H1 (cell line): Measurements from ENCODE around the gene UBE2O. TPM values are rescaled to one million over a fixed set of nuclear protein-coding genes. Genes with fewer than 3 reads are reported as not detected.

Source experiments
- CTCF ChIA-PET: fragments of 300-600 bp; sonication (Branson Sonifier 250); formaldehyde crosslinking; loops from one replicate; lab custom pipeline; 2021; ENCODE audit not compliant: partially characterized antibody; lab: Charles Lee
- POLR2A ChIA-PET: fragments of 300-600 bp; sonication (Branson Sonifier 250); formaldehyde crosslinking; loops from one replicate; lab custom pipeline; 2021; ENCODE audit warnings: inconsistent platforms; ENCODE audit not compliant: partially characterized antibody; lab: Charles Lee
- DNase-seq, 2 experiments: peaks; one replicate each; pipeline versions ENCODE4 v3.0.0 to v3.0.0-alpha.2; 2010 to 2022; ENCODE audit warnings: low spot score in 2 of 2, low read depth in 1 of 2, mixed read lengths in 1 of 2
- FAIRE-seq: peaks from 2 replicates; lab custom pipeline; 2011; peaks lifted over from hg19 to GRCh38; lab: Jason Lieb, UNC
- H2AFZ ChIP-seq: 2 replicates; pipeline ENCODE4 v1.8.1; 2012; ENCODE audit warnings: low read length, inconsistent platforms
- H2AK5ac ChIP-seq: 2 replicates; pipeline ENCODE4 v1.6.1; 2013; ENCODE audit warnings: low read depth, low read length
- H2BK120ac ChIP-seq: replicated peaks from 2 replicates; pipeline ENCODE3; 2013; ENCODE audit warnings: low read depth, low read length, inconsistent platforms
- H2BK12ac ChIP-seq: 2 replicates; pipeline ENCODE4 v1.6.1; 2013; ENCODE audit warnings: low read depth, low read length
- H2BK15ac ChIP-seq: 2 replicates; pipeline ENCODE4 v1.6.1; 2013; ENCODE audit warnings: low read length
- H2BK20ac ChIP-seq: 2 replicates; pipeline ENCODE4 v1.6.1; 2013; ENCODE audit warnings: low read length
- H2BK5ac ChIP-seq: 2 replicates; pipeline ENCODE4 v1.6.1; 2013; ENCODE audit warnings: low read depth, low read length
- H3K14ac ChIP-seq: 2 replicates; pipeline ENCODE4 v1.6.1; 2013; ENCODE audit warnings: inconsistent platforms; ENCODE audit not compliant: insufficient read length
- H3K18ac ChIP-seq: 2 replicates; pipeline ENCODE4 v1.6.1; 2013; ENCODE audit warnings: low read length; ENCODE audit errors: extremely low read depth
- H3K23ac ChIP-seq: 2 replicates; pipeline ENCODE4 v1.6.1; 2013; ENCODE audit warnings: inconsistent platforms; ENCODE audit not compliant: insufficient read length
- H3K23me2 ChIP-seq: 2 replicates; pipeline ENCODE4 v1.6.1; 2013; ENCODE audit warnings: low read depth, low read length
- H3K27ac ChIP-seq: 2 replicates; pipeline ENCODE4 v1.6.1; 2011; ENCODE audit warnings: low read depth, low read length, inconsistent platforms
- H3K27me3 ChIP-seq, 4 experiments: replicated peaks in 1 of 4; 1 replicate in 1 of 4; 2 replicates in 3 of 4; pipeline versions ENCODE4 v1.6.1 to v1.8.1; 2011 to 2013; ENCODE audit warnings: low read length in 3 of 4, mild to moderate bottlenecking in 3 of 4, inconsistent platforms in 2 of 4, mixed read lengths in 2 of 4, moderate library complexity in 1 of 4; ENCODE audit not compliant: control insufficient read depth in 3 of 4, insufficient read depth in 3 of 4; ENCODE audit errors: extremely low read depth in 1 of 4
- H3K36me3 ChIP-seq, 4 experiments: 2 replicates each; pipeline versions ENCODE4 v1.6.1 to v1.8.1; 2011 to 2013; ENCODE audit warnings: mild to moderate bottlenecking in 4 of 4, low read length in 3 of 4, moderate library complexity in 2 of 4, control low read depth in 1 of 4, inconsistent platforms in 1 of 4; ENCODE audit not compliant: insufficient read depth in 4 of 4, control insufficient read depth in 2 of 4
- H3K4ac ChIP-seq: replicated peaks from 2 replicates; pipeline ENCODE3; 2013; ENCODE audit warnings: low read length, low read depth, mixed read lengths, inconsistent platforms; ENCODE audit not compliant: insufficient read length
- H3K4me1 ChIP-seq, 4 experiments: replicated peaks in 1 of 4; 1 replicate in 1 of 4; 2 replicates in 3 of 4; pipeline versions ENCODE4 v1.6.1 to v1.8.1; 2011 to 2013; ENCODE audit warnings: low read length in 3 of 4, inconsistent platforms in 2 of 4, mixed read lengths in 1 of 4; ENCODE audit not compliant: insufficient read depth in 4 of 4, control insufficient read depth in 3 of 4
- H3K4me2 ChIP-seq, 2 experiments: 2 replicates each; pipeline versions ENCODE4 v1.6.1 to v1.8.1; 2011 to 2013; ENCODE audit warnings: low read depth in 2 of 2, low read length in 2 of 2, control low read depth in 1 of 2, inconsistent platforms in 1 of 2, mild to moderate bottlenecking in 1 of 2; ENCODE audit not compliant: insufficient read depth in 1 of 2
- H3K4me3 ChIP-seq, 4 experiments: fragments of 200-600, 300-600 bp in 1 of 4; sonication (generic), shearing (Covaris generic), sonication (Bioruptor Twin) in 1 of 4; 2 replicates each; pipeline versions ENCODE4 v1.5.1 to v1.8.1; 2011 to 2016; ENCODE audit warnings: low read length in 4 of 4, low read depth in 3 of 4, control low read depth in 2 of 4, inconsistent platforms in 2 of 4, mild to moderate bottlenecking in 2 of 4, mixed read lengths in 1 of 4, moderate library complexity in 1 of 4; ENCODE audit not compliant: insufficient read depth in 2 of 4; ENCODE audit errors: extremely low read depth in 1 of 4
- H3K56ac ChIP-seq: replicated peaks from 2 replicates; pipeline ENCODE3; 2013; ENCODE audit warnings: low read depth, mild to moderate bottlenecking, mixed read lengths, low read length, inconsistent platforms; ENCODE audit not compliant: insufficient read length
- H3K79me1 ChIP-seq: 2 replicates; pipeline ENCODE4 v1.6.1; 2013; ENCODE audit warnings: low read depth, low read length, control low read depth
- H3K79me2 ChIP-seq, 2 experiments: 2 replicates each; pipeline versions ENCODE4 v1.6.1 to v1.8.1; 2012 to 2013; ENCODE audit warnings: low read length in 2 of 2, mild to moderate bottlenecking in 2 of 2, inconsistent platforms in 1 of 2; ENCODE audit not compliant: insufficient read depth in 2 of 2, control insufficient read depth in 1 of 2
- H3K9ac ChIP-seq, 4 experiments: replicated peaks in 1 of 4; 1 replicate in 1 of 4; 2 replicates in 3 of 4; pipeline versions ENCODE4 v1.6.1 to v1.8.1; 2011 to 2013; ENCODE audit warnings: low read depth in 3 of 4, low read length in 3 of 4, control low read depth in 2 of 4, mild to moderate bottlenecking in 2 of 4, moderate library complexity in 2 of 4, inconsistent platforms in 1 of 4; ENCODE audit errors: extremely low read depth in 1 of 4
- H3K9me3 ChIP-seq, 2 experiments: 2 replicates each; pipeline versions ENCODE4 v1.6.1 to v1.8.1; 2012 to 2013; ENCODE audit warnings: mild to moderate bottlenecking in 2 of 2, moderate library complexity in 2 of 2, control low read depth in 1 of 2, inconsistent platforms in 1 of 2, low read depth in 1 of 2, low read length in 1 of 2, mixed read lengths in 1 of 2; ENCODE audit not compliant: insufficient read depth in 2 of 2
- H4K20me1 ChIP-seq, 2 experiments: replicated peaks in 1 of 2; 2 replicates each; pipeline versions ENCODE3 to v1.8.1; 2011 to 2013; ENCODE audit warnings: inconsistent platforms in 2 of 2, low read length in 2 of 2, mild to moderate bottlenecking in 1 of 2; ENCODE audit not compliant: insufficient read depth in 2 of 2, control insufficient read depth in 1 of 2
- H4K5ac ChIP-seq: 2 replicates; pipeline ENCODE4 v1.6.1; 2013; ENCODE audit warnings: low read length, low read depth, mixed read lengths, inconsistent platforms; ENCODE audit not compliant: insufficient read length
- H4K8ac ChIP-seq: 2 replicates; pipeline ENCODE4 v1.8.0; 2013; ENCODE audit warnings: mild to moderate bottlenecking, moderate library complexity, low read length, inconsistent platforms; ENCODE audit not compliant: insufficient read depth; ENCODE audit errors: extremely low read depth
- H4K91ac ChIP-seq: replicated peaks from 2 replicates; pipeline ENCODE3; 2013; ENCODE audit warnings: low read length, mixed read lengths, inconsistent platforms; ENCODE audit not compliant: insufficient read length
- BCL11A ChIP-seq, 2 experiments: IDR thresholded peaks; one replicate each; pipeline ENCODE4 v1.6.1; 2011; ENCODE audit warnings: low read depth in 2 of 2, low read length in 2 of 2, mild to moderate bottlenecking in 2 of 2
- CTBP2 ChIP-seq: IDR thresholded peaks from 2 replicates; pipeline ENCODE4 v1.7.0; 2011; ENCODE audit warnings: borderline replicate concordance, mild to moderate bottlenecking, moderate library complexity, mixed read lengths, low read length; ENCODE audit not compliant: insufficient read depth, insufficient read length
- FOSL1 ChIP-seq: IDR thresholded peaks from 2 replicates; pipeline ENCODE4 v1.6.1; 2011; ENCODE audit warnings: mild to moderate bottlenecking, low read depth, low read length, moderate library complexity; ENCODE audit not compliant: insufficient read depth
- JUND ChIP-seq: IDR thresholded peaks from 2 replicates; pipeline ENCODE4 v1.6.1; 2011; ENCODE audit warnings: mild to moderate bottlenecking, improper control_type of control experiment, low read length
- POLR2AphosphoS5 ChIP-seq: IDR thresholded peaks from 2 replicates; pipeline ENCODE4 v1.6.1; 2011; ENCODE audit warnings: low read depth, low read length
- RBBP5 ChIP-seq: IDR thresholded peaks from 2 replicates; pipeline ENCODE4 v1.7.1; 2012; ENCODE audit warnings: low read depth, mild to moderate bottlenecking, inconsistent platforms, low read length, moderate library complexity, borderline replicate concordance
- SIN3A ChIP-seq, 2 experiments: IDR thresholded peaks in 1 of 2; conservative IDR thresholded peaks in 1 of 2; 2 replicates each; pipeline ENCODE4 v1.6.1; 2011 to 2012; ENCODE audit warnings: low read length in 2 of 2, improper control_type of control experiment in 1 of 2, low read depth in 1 of 2, mild to moderate bottlenecking in 1 of 2
- TBP ChIP-seq: IDR thresholded peaks from 2 replicates; pipeline ENCODE4 v1.6.1; 2011; ENCODE audit warnings: low read depth, low read length, improper control_type of control experiment
- WGBS, 2 experiments: shearing (Covaris generic) in 1 of 2; methylation state at CpG; one replicate each; pipeline versions ENCODE4 v1.1.6 to v1.1.7; 2013 to 2015; ENCODE audit warnings: low lambda C conversion rate in 2 of 2, mixed read lengths in 2 of 2, inconsistent platforms in 1 of 2, low coverage in 1 of 2, missing lambda C conversion rate in 1 of 2; ENCODE audit not compliant: insufficient replicate concordance in 2 of 2, insufficient coverage in 1 of 2, insufficient read length in 1 of 2; ENCODE audit errors: extremely low coverage in 1 of 2, missing lambda C conversion rate in 1 of 2; 5-methylcytosine and 5-hydroxymethylcytosine counted together
- polyA plus RNA-seq, 7 experiments: library from polyadenylated mRNA; depleted of rRNA in 3 of 7; stranded (reverse) in 5 of 7; unstranded in 2 of 7; fragments of >200 nt in 5 of 7; fragments of 200-250 nt in 2 of 7; gene quantifications; 1 replicate in 5 of 7; 2 replicates in 1 of 7; 4 replicates in 1 of 7; pipeline versions ENCODE4 v1.2.1 to v1.2.3, GENCODE V29; 2011 to 2013; ENCODE audit warnings: missing spikeins in 2 of 7, mixed read lengths in 2 of 7
- total RNA-seq: library from RNA; stranded (reverse); fragmentation: NEBNext Ultra II Directional; extraction: Animal tissue kit (Norgen Biotek cat#: 25700); gene quantifications from 2 replicates; pipeline ENCODE4 v1.2.1, GENCODE V29; 2021

The UBE2O gene
- total and polyA plus RNA-seq, 2 of the 8 experiments (the other 6 are each of a cell fraction or from before 2014, with no cell fraction given), result 24.4 to 63.0 TPM

- no peak overlapping the region for H2BK20ac ChIP-seq
- H3K4me1 ChIP-seq, result peaks cover 13 to 33% (median 24%) of the 10 kb centered on the region in 4 experiments
- DNase-seq, result no peak
- H3K23me2 ChIP-seq, result peaks cover 3% of the 10 kb centered on the region; the same call in 1 of the 2 replicates
- no peak overlapping the region for H2BK120ac ChIP-seq
- H3K27ac ChIP-seq, result no peak overlapping the region
- H3K18ac ChIP-seq, result no peak overlapping the region
- peaks cover 47 to 60% of the 10 kb centered on the region in 2 experiments for H3K79me2 ChIP-seq
- H2AK5ac ChIP-seq, result no peak overlapping the region
- no peak overlapping the region for H2AFZ ChIP-seq
- no peak for FAIRE-seq
- peak overlapping the region; percentile 67 to 84 (median 80); a peak in 5 of 8 replicates for H3K4me3 ChIP-seq
- H3K9ac ChIP-seq, result peak overlapping the region in 1 of 4 experiments; percentile 55; a peak in 4 of 7 replicates
- WGBS, 2 experiments, result 61% methylated on average over 6 of the region's 6 CpGs; no CpG with 5 or more reads in 1 of the 2 experiments
- ChIA-PET POLR2A (interaction anchor here (0.8 to 2.0 kb wide), 5 partner anchors 7 to 35 kb away, joined by 3 to 6 read pairs (median 3); no protein-coding TSS in a partner anchor), CTCF (interaction anchor here (0.6 to 4.7 kb wide), 7 partner anchors 8 to 330 kb away, joined by 3 to 17 read pairs (median 3); no protein-coding TSS in a partner anchor)
- H3K14ac ChIP-seq, result no peak overlapping the region
- no peak overlapping the region for H2BK15ac ChIP-seq
- H3K23ac ChIP-seq, result no peak overlapping the region
- H2BK5ac ChIP-seq, result no peak overlapping the region
- no peaks in the 10 kb centered on the region for H3K27me3 ChIP-seq
- H4K91ac ChIP-seq, result no peak overlapping the region
- H4K8ac ChIP-seq, result no peak overlapping the region
- no peaks in the 10 kb centered on the region for H3K36me3 ChIP-seq
- no peak overlapping the region for H3K56ac ChIP-seq
- peaks cover 19 to 27% of the 10 kb centered on the region in 2 experiments for H4K20me1 ChIP-seq
- H3K79me1 ChIP-seq, result peaks cover 8% of the 10 kb centered on the region
- H3K4ac ChIP-seq, result no peak overlapping the region
- no peak overlapping the region for H4K5ac ChIP-seq
- H3K4me2 ChIP-seq, result peak overlapping the region; percentile 76 to 81
- no peak overlapping the region for H2BK12ac ChIP-seq
- H3K9me3 ChIP-seq, result no peaks in the 10 kb centered on the region
- TF ChIP-seq SIN3A (conservative IDR thresholded peaks at IDR 0.05 in 1 of 2, IDR thresholded peaks at IDR 0.05 in 1 of 2; ENCODE audit: low read depth in 1 of 2, low read length in 2 of 2) (no peak), TBP (no peak), CTBP2 (no peak), BCL11A (IDR thresholded peaks at IDR 0.05; ENCODE audit: low read depth in 2 of 2, low read length in 2 of 2) (no peak), RBBP5 (no peak), JUND (no peak), FOSL1 (no peak), POLR2AphosphoS5 (no peak)
Observed at GRCh38 chr17:76451506-76451905, 1.4 kb downstream of the UBE2O start.
